OCI-LY3 (cell line): ENCODE results near the gene MAP2K1.
"Not testable (repeated sequence)": the region's sequence is repeated elsewhere in the genome, so short reads cannot be mapped to it uniquely, and the experiment has no call there.

Source experiments
- H2AFZ ChIP-seq: fragments of 200-600, 300-600 bp; shearing (Covaris generic); 2 replicates; pipeline ENCODE4 v1.6.0; 2014; ENCODE audit warnings: antibody characterized with exemption, low read depth, low read length
- H3K27ac ChIP-seq: fragments of 200-600, 300-600 bp; sonication (generic); 2 replicates; pipeline ENCODE4 v1.5.1; 2014; ENCODE audit warnings: mild to moderate bottlenecking, low read length, moderate library complexity, mixed read lengths
- H3K27me3 ChIP-seq: fragments of 200-600, 300-600 bp; sonication (generic); 2 replicates; pipeline ENCODE4 v1.6.1; 2014; ENCODE audit warnings: low read depth, low read length, mixed read lengths
- H3K36me3 ChIP-seq: fragments of 200-600, 300-600 bp; sonication (generic); replicated peaks from 2 replicates; pipeline ENCODE3; 2014; ENCODE audit warnings: low read depth, low read length, mixed read lengths
- H3K4me1 ChIP-seq: fragments of 300-600, 200-600 bp; sonication (generic); 2 replicates; pipeline ENCODE4 v1.6.1; 2014; ENCODE audit warnings: low read length, mixed read lengths
- H3K4me2 ChIP-seq: fragments of 200-600, 300-600 bp; sonication (generic); 2 replicates; pipeline ENCODE4 v1.6.1; 2014; ENCODE audit warnings: low read length, mixed read lengths
- H3K4me3 ChIP-seq: fragments of 300-600, 200-600 bp; sonication (generic); 2 replicates; pipeline ENCODE4 v1.5.1; 2014; ENCODE audit warnings: antibody characterized with exemption, mild to moderate bottlenecking, low read length, moderate library complexity
- H3K79me2 ChIP-seq: fragments of 300-600, 200-600 bp; shearing (Covaris generic); 2 replicates; pipeline ENCODE4 v1.6.1; 2014; ENCODE audit warnings: mild to moderate bottlenecking, low read length, mixed read lengths
- H3K9ac ChIP-seq: fragments of 300-600, 200-600 bp; shearing (Covaris generic); 2 replicates; pipeline ENCODE4 v1.6.0; 2014; ENCODE audit warnings: mild to moderate bottlenecking, low read length, moderate library complexity
- H3K9me3 ChIP-seq: fragments of 200-600, 300-600 bp; shearing (Covaris generic); 2 replicates; pipeline ENCODE4 v1.6.1; 2014; ENCODE audit warnings: low read length, mixed read lengths; ENCODE audit not compliant: insufficient read depth
- H4K20me1 ChIP-seq: fragments of 200-600, 300-600 bp; sonication (generic); 2 replicates; pipeline ENCODE4 v1.6.1; 2016; ENCODE audit warnings: low read length, mixed read lengths; ENCODE audit not compliant: insufficient read depth
- CTCF ChIP-seq: fragments of 200-600, 300-600 bp; sonication (generic); IDR thresholded peaks from 2 replicates; pipeline ENCODE4 v1.5.1; 2014; ENCODE audit warnings: antibody characterized with exemption, low read length, low read depth
- EZH2phosphoT487 ChIP-seq: fragments of 200-600 bp; shearing (Covaris generic); IDR thresholded peaks from 2 replicates; pipeline ENCODE4 v1.6.1; 2018; ENCODE audit warnings: antibody characterized with exemption, mixed run types, low read depth

The MAP2K1 gene

GRCh38 chr15:66389859-66390381 lies 3.2 kb downstream of the MAP2K1 start:
- peaks cover 29% of the 10 kb centered on the region for H3K36me3 ChIP-seq
- TF ChIP-seq CTCF: no peak
- no peak for TF ChIP-seq EZH2phosphoT487
- peaks cover 73% of the 10 kb centered on the region for H4K20me1 ChIP-seq
- H3K4me2 ChIP-seq: peak overlapping the region; percentile 52
- H3K27me3 ChIP-seq: no peaks in the 10 kb centered on the region
- H3K9me3 ChIP-seq: no peaks in the 10 kb centered on the region
- peaks cover 36% of the 10 kb centered on the region for H3K4me1 ChIP-seq
- peak overlapping the region; percentile 32; the same call in 1 of the 2 replicates for H3K4me3 ChIP-seq
- H3K79me2 ChIP-seq: peaks cover 88% of the 10 kb centered on the region
- H2AFZ ChIP-seq: no peak overlapping the region
- peak overlapping the region; percentile 30 for H3K27ac ChIP-seq
- no peak overlapping the region for H3K9ac ChIP-seq

GRCh38 chr15:66390678-66391077 lies 4.0 kb downstream of the MAP2K1 start:
- peaks cover 91% of the 10 kb centered on the region for H3K79me2 ChIP-seq
- no peaks in the 10 kb centered on the region for H3K27me3 ChIP-seq
- H3K9ac ChIP-seq: no peak overlapping the region
- TF ChIP-seq CTCF: no peak
- TF ChIP-seq EZH2phosphoT487: no peak
- no peaks in the 10 kb centered on the region for H3K9me3 ChIP-seq
- peaks cover 31% of the 10 kb centered on the region for H3K36me3 ChIP-seq
- peaks cover 35% of the 10 kb centered on the region for H3K4me1 ChIP-seq
- peak overlapping the region; percentile 52 for H3K4me2 ChIP-seq
- H3K4me3 ChIP-seq: peak overlapping the region; percentile 32; the same call in 1 of the 2 replicates
- H4K20me1 ChIP-seq: peaks cover 81% of the 10 kb centered on the region
- H3K27ac ChIP-seq: peak overlapping the region; percentile 30
- H2AFZ ChIP-seq: no peak overlapping the region

- Histone ChIP-seq H3K4me1 (peaks cover 31% of the 10 kb centered on the region), H3K36me3 (peaks cover 40% of the 10 kb centered on the region)
- not testable (repeated sequence) for H3K27ac ChIP-seq
These were observed 6.3 kb downstream of the MAP2K1 start for GRCh38 chr15:66393037-66393436.

GRCh38 chr15:66394472-66394871 lies 7.8 kb downstream of the MAP2K1 start:
- Histone ChIP-seq H3K79me2 (peaks cover 96% of the 10 kb centered on the region), H2AFZ (no peak overlapping the region), H3K4me1 (peaks cover 17% of the 10 kb centered on the region), H3K4me3 (no peak overlapping the region), H3K4me2 (no peak overlapping the region), H3K9me3 (no peaks in the 10 kb centered on the region), H4K20me1 (peaks cover 91% of the 10 kb centered on the region), H3K36me3 (peaks cover 41% of the 10 kb centered on the region), H3K27ac (no peak overlapping the region), H3K9ac (no peak overlapping the region), H3K27me3 (no peaks in the 10 kb centered on the region)
- no peak for TF ChIP-seq CTCF
- TF ChIP-seq EZH2phosphoT487: no peak

More at GRCh38 chr15:66393037-66393436, 6.3 kb downstream of the MAP2K1 start:
- H3K9ac ChIP-seq, H3K9me3 ChIP-seq, H2AFZ ChIP-seq, H3K4me3 ChIP-seq, H3K27me3 ChIP-seq, H3K4me2 ChIP-seq: not testable (repeated sequence)
- Histone ChIP-seq H4K20me1 (peaks cover 90% of the 10 kb centered on the region), H3K79me2 (peaks cover 97% of the 10 kb centered on the region)
